HepG2 (cell line): Measurements from ENCODE around the gene GABRR3. TPM values are rescaled to one million over a fixed set of nuclear protein-coding genes. Genes with fewer than 3 reads are reported as not detected.

Experiments used
- BCL6 ChIP-seq: IDR thresholded peaks from 2 replicates; pipeline ENCODE4 v1.6.1; 2016; ENCODE audit warnings: missing genetic modification reagents, missing compliant biosample characterization
- CC2D1A ChIP-seq: sonication (generic); formaldehyde crosslinking; IDR thresholded peaks from 2 replicates; pipeline ENCODE4 v1.8.1; 2023; ENCODE audit warnings: mild to moderate bottlenecking, missing genetic modification reagents
- CREB1 ChIP-seq, 2 experiments: fragments of 450-650 bp in 1 of 2; IDR thresholded peaks; 2 replicates each; pipeline ENCODE4 v1.6.1; 2016 to 2017; ENCODE audit warnings: control low read depth in 1 of 2, mild to moderate bottlenecking in 1 of 2, missing compliant biosample characterization in 1 of 2, missing genetic modification characterization in 1 of 2
- FOXA3 ChIP-seq: IDR thresholded peaks from 2 replicates; pipeline ENCODE4 v1.6.1; 2016; ENCODE audit warnings: missing genetic modification reagents, missing compliant biosample characterization
- GATAD2A ChIP-seq: IDR thresholded peaks from 2 replicates; pipeline ENCODE4 v1.6.1; 2016
- HES4 ChIP-seq: sonication (generic); formaldehyde crosslinking; IDR thresholded peaks from 2 replicates; pipeline ENCODE4 v1.9.0; 2021; ENCODE audit warnings: mild to moderate bottlenecking, missing genetic modification reagents, borderline replicate concordance
- KDM4B ChIP-seq: sonication (generic); formaldehyde crosslinking; IDR thresholded peaks from 2 replicates; pipeline ENCODE4 v1.4.0; 2020; ENCODE audit warnings: missing genetic modification reagents
- KLF6 ChIP-seq: IDR thresholded peaks from 2 replicates; pipeline ENCODE4 v1.8.0; 2016; ENCODE audit warnings: missing biosample characterization, missing genetic modification reagents
- MATR3 ChIP-seq: sonication (generic); formaldehyde crosslinking; IDR thresholded peaks from 2 replicates; pipeline ENCODE4 v1.4.0; 2020; ENCODE audit warnings: missing genetic modification reagents
- NAIF1 ChIP-seq: sonication (generic); formaldehyde crosslinking; IDR thresholded peaks from 2 replicates; pipeline ENCODE4 v1.5.0; 2020; ENCODE audit warnings: mild to moderate bottlenecking, missing genetic modification reagents, borderline replicate concordance
- PRDM15 ChIP-seq: sonication (generic); formaldehyde crosslinking; IDR thresholded peaks from 2 replicates; pipeline ENCODE4 v1.4.0; 2020; ENCODE audit warnings: missing genetic modification reagents
- RCOR2 ChIP-seq: IDR thresholded peaks from 2 replicates; pipeline ENCODE4 v1.6.1; 2016; ENCODE audit warnings: missing biosample characterization, missing genetic modification reagents
- SOX5 ChIP-seq: IDR thresholded peaks from 2 replicates; pipeline ENCODE4 v1.6.1; 2016; ENCODE audit warnings: borderline replicate concordance
- TBX2 ChIP-seq: sonication (generic); formaldehyde crosslinking; IDR thresholded peaks from 2 replicates; pipeline ENCODE4 v1.5.0; 2020; ENCODE audit warnings: missing genetic modification reagents, mild to moderate bottlenecking, borderline replicate concordance
- TMF1 ChIP-seq: sonication (generic); formaldehyde crosslinking; IDR thresholded peaks from 2 replicates; pipeline ENCODE4 v1.8.1; 2022; ENCODE audit warnings: low read depth, missing genetic modification reagents
- ZIK1 ChIP-seq: sonication (generic); formaldehyde crosslinking; IDR thresholded peaks from 2 replicates; pipeline ENCODE4 v1.5.0; 2020; ENCODE audit warnings: mild to moderate bottlenecking, low read depth, missing genetic modification reagents, borderline replicate concordance
- ZNF24 ChIP-seq: fragments of 450-650 bp; IDR thresholded peaks from 2 replicates; pipeline ENCODE4 v1.6.1; 2017; ENCODE audit warnings: antibody characterized with exemption, mild to moderate bottlenecking
- ZNF3 ChIP-seq: IDR thresholded peaks from 2 replicates; pipeline ENCODE4 v1.7.0; 2017; ENCODE audit warnings: inconsistent platforms
- ZNF335 ChIP-seq: sonication (generic); formaldehyde crosslinking; IDR thresholded peaks from 2 replicates; pipeline ENCODE4 v1.4.0; 2020; ENCODE audit warnings: missing genetic modification reagents
- ZNF530 ChIP-seq: sonication (generic); formaldehyde crosslinking; IDR thresholded peaks from 2 replicates; pipeline ENCODE4 v1.5.0; 2020; ENCODE audit warnings: low read depth, mild to moderate bottlenecking, missing genetic modification reagents
- ZNF550 ChIP-seq: sonication (generic); formaldehyde crosslinking; IDR thresholded peaks from 2 replicates; pipeline ENCODE4 v1.4.0; 2020; ENCODE audit warnings: mild to moderate bottlenecking, missing genetic modification reagents, borderline replicate concordance
- ZNF766 ChIP-seq: sonication (generic); formaldehyde crosslinking; IDR thresholded peaks from 2 replicates; pipeline ENCODE4 v1.5.0; 2020; ENCODE audit warnings: missing genetic modification reagents, borderline replicate concordance
- ZNF772 ChIP-seq: sonication (generic); formaldehyde crosslinking; IDR thresholded peaks from 2 replicates; pipeline ENCODE4 v1.5.0; 2020; ENCODE audit warnings: mild to moderate bottlenecking, missing genetic modification reagents
- polyA plus RNA-seq, 8 experiments: library from polyadenylated mRNA; depleted of rRNA in 3 of 8; stranded (reverse) in 7 of 8; unstranded in 1 of 8; fragments of >200 nt; fragmentation: Illumina TruSeq in 4 of 8; extraction: Trizol in 4 of 8; gene quantifications; 2 replicates each; pipeline versions ENCODE4 v1.2.1 to v1.2.3, GENCODE V29; 2011 to 2016; ENCODE audit warnings: low read depth in 4 of 8, missing spikeins in 1 of 8, mixed read lengths in 1 of 8; ENCODE audit not compliant: insufficient read depth in 1 of 8
- total RNA-seq, 5 experiments: library from RNA; depleted of rRNA; stranded (reverse); fragments of >200 nt; fragmentation: Illumina TruSeq; extraction: Trizol; gene quantifications; 2 replicates each; pipeline ENCODE4 v1.2.3, GENCODE V29; 2016; ENCODE audit warnings: low read depth in 1 of 5
- TF ChIP-seq, protein P1 (sequence below): fragments of 450-650 bp; IDR thresholded peaks from 2 replicates; pipeline ENCODE4 v1.6.1; 2016
- TF ChIP-seq, protein P2 (sequence below): sonication (generic); formaldehyde crosslinking; conservative IDR thresholded peaks from 2 replicates; pipeline ENCODE4 v1.4.0; 2020; ENCODE audit warnings: mild to moderate bottlenecking, missing genetic modification reagents, moderate library complexity

GABRR3 gene
- total and polyA plus RNA-seq, 2 of the 13 experiments (the other 11 are each of a cell fraction or from before 2014, with no cell fraction given): 0.42 to 0.83 TPM

DNA sequence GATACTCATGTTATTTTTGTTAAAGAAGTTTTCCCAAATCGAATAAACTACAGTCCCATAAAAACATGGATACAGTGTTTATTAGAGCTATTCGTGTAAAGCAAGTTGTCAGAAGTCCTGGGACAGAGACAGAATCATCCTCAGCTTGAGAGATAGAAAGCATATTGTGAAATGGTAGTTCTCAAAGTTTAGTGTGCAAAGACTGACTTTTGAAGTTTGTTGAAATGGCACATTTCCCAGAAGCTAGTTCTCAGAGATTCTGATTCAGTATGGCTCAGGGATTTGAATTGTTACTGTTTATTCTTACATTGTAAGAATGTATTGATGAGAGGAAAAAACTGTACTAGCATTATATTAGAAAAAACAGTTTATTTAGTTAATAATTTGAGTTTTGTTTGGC is 22.1 kb downstream of the GABRR3 start (continued):
- TF ChIP-seq MATR3 (CRISPR knock-in tag): no peak
- TF ChIP-seq GATAD2A (CRISPR knock-in tag): peak; percentile 59
- peak; percentile 49; the same call in 1 of the 2 replicates for TF ChIP-seq SOX5 (CRISPR knock-in tag)
- no peak for TF ChIP-seq TBX2 (CRISPR knock-in tag)
- peak; percentile 86 for TF ChIP-seq BCL6 (CRISPR knock-in tag)
- TF ChIP-seq ZNF530: no peak
- no peak for TF ChIP-seq NAIF1 (CRISPR knock-in tag)
- no peak for TF ChIP-seq ZNF3 (CRISPR knock-in tag)
- TF ChIP-seq CC2D1A (CRISPR knock-in tag): no peak
- TF ChIP-seq KLF6: no peak
- TF ChIP-seq ZNF335: no peak
- TF ChIP-seq CREB1 (IDR thresholded peaks at IDR 0.05): no peak
- TF ChIP-seq CREB1 (CRISPR knock-in tag; IDR thresholded peaks at IDR 0.05): 0 out of 2 replicates have a peak, but pooled peaks have one; percentile 8
- TF ChIP-seq ZNF766: no peak
- no peak for TF ChIP-seq ZIK1 (CRISPR knock-in tag)
- TF ChIP-seq, protein P1, sequence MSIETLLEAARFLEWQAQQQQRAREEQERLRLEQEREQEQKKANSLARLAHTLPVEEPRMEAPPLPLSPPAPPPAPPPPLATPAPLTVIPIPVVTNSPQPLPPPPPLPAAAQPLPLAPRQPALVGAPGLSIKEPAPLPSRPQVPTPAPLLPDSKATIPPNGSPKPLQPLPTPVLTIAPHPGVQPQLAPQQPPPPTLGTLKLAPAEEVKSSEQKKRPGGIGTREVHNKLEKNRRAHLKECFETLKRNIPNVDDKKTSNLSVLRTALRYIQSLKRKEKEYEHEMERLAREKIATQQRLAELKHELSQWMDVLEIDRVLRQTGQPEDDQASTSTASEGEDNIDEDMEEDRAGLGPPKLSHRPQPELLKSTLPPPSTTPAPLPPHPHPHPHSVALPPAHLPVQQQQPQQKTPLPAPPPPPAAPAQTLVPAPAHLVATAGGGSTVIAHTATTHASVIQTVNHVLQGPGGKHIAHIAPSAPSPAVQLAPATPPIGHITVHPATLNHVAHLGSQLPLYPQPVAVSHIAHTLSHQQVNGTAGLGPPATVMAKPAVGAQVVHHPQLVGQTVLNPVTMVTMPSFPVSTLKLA: no peak
- peak; percentile 11; the same call in 1 of the 2 replicates for TF ChIP-seq FOXA3 (CRISPR knock-in tag)
- TF ChIP-seq PRDM15 (CRISPR knock-in tag): no peak
- no peak for TF ChIP-seq ZNF550 (CRISPR knock-in tag)
- TF ChIP-seq ZNF772: no peak
- TF ChIP-seq TMF1 (CRISPR knock-in tag): no peak
- TF ChIP-seq ZNF24: no peak
- no peak for TF ChIP-seq KDM4B (CRISPR knock-in tag)
- 0 out of 2 replicates have a peak, but pooled peaks have one; percentile 38 for TF ChIP-seq RCOR2 (CRISPR knock-in tag)
- TF ChIP-seq, protein P2, sequence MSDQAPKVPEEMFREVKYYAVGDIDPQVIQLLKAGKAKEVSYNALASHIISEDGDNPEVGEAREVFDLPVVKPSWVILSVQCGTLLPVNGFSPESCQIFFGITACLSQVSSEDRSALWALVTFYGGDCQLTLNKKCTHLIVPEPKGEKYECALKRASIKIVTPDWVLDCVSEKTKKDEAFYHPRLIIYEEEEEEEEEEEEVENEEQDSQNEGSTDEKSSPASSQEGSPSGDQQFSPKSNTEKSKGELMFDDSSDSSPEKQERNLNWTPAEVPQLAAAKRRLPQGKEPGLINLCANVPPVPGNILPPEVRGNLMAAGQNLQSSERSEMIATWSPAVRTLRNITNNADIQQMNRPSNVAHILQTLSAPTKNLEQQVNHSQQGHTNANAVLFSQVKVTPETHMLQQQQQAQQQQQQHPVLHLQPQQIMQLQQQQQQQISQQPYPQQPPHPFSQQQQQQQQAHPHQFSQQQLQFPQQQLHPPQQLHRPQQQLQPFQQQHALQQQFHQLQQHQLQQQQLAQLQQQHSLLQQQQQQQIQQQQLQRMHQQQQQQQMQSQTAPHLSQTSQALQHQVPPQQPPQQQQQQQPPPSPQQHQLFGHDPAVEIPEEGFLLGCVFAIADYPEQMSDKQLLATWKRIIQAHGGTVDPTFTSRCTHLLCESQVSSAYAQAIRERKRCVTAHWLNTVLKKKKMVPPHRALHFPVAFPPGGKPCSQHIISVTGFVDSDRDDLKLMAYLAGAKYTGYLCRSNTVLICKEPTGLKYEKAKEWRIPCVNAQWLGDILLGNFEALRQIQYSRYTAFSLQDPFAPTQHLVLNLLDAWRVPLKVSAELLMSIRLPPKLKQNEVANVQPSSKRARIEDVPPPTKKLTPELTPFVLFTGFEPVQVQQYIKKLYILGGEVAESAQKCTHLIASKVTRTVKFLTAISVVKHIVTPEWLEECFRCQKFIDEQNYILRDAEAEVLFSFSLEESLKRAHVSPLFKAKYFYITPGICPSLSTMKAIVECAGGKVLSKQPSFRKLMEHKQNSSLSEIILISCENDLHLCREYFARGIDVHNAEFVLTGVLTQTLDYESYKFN (CRISPR knock-in tag): no peak
- TF ChIP-seq HES4 (CRISPR knock-in tag): no peak
